Cardiac atrium fibroblast (primary cell): ENCODE results near the gene SPEM3. TPM values are rescaled to one million over a fixed set of nuclear protein-coding genes. Genes with fewer than 3 reads are reported as not detected.

Source experiments
- total RNA-seq: library from RNA; depleted of rRNA; stranded (reverse); fragments of >200 nt; gene quantifications from 2 replicates; pipeline ENCODE4 v1.2.3, GENCODE V29; 2015

The SPEM3 gene
- total RNA-seq: not detected in 2 replicates

DNA sequence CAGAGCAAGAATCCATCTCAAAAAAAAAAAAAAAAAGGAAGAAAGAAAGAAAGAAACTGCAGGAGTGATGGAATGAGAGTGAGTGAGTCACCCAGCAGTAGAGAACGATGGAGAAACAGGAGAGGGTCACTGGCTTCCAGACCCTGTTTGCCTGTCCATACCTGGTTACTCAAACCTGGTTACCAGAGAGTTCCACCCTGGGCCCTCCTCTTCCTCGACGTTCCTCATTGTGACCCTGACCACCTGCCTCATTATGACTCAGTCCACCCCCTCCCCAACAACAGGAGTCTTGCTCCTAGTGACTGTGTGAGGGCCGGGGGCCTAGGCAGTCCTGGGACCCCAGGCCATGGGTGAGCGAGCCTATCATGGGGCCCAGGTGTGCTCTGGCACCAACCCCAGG is at the start of gene SPEM3:
Gene SPEM3 (plus strand): TSS at position 301 of the 400 bp plus-strand sequence. CDS start 46 bp downstream, at position 347.

DNA sequence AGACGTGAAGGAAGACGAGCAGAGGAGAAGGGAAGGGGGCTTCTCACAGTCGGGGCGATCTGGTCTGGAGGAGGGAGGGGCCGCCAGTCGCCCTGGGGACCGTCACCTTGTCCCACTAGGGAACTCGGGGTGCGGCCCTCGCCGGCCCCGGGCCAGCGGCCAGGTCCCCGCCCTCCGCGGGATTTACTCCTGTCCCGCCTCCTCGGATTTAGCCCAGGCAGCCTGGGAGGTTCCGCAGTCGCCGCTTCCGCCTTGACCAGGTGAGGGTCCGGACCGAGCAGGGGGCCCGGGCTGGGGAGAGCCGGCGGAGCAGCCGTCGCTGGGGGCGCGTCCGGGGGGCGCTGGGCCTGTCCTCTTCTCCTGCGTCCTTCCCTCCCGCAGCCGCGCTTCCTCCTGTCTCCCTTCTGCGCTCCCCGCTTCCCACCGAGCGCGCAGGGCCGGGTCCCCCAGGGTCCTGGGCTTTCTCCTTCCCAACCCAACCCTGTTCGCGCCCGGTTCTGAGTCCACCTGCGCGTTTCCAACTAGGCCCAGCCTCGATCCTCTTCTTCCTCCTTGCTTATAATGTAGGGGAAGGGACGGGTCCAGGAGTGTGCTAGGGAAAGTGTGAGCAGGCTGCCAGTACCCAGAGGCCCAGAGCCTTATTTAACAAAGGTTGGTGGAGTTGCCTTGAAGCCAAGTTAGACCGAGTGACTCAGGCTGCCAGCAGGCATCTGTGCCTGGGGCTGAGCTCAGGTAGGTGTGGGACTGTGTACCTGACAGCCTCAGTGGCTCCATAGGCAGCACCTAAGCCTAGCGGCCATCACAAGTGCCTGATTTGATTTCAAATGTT is 47.6 kb upstream of the SPEM3 start, which contains the start of gene TNK1:
Gene TNK1 (plus strand): TSS at position 235 of the 829 bp plus-strand sequence. CDS start 1,838 bp downstream, outside the sequence.

DNA sequence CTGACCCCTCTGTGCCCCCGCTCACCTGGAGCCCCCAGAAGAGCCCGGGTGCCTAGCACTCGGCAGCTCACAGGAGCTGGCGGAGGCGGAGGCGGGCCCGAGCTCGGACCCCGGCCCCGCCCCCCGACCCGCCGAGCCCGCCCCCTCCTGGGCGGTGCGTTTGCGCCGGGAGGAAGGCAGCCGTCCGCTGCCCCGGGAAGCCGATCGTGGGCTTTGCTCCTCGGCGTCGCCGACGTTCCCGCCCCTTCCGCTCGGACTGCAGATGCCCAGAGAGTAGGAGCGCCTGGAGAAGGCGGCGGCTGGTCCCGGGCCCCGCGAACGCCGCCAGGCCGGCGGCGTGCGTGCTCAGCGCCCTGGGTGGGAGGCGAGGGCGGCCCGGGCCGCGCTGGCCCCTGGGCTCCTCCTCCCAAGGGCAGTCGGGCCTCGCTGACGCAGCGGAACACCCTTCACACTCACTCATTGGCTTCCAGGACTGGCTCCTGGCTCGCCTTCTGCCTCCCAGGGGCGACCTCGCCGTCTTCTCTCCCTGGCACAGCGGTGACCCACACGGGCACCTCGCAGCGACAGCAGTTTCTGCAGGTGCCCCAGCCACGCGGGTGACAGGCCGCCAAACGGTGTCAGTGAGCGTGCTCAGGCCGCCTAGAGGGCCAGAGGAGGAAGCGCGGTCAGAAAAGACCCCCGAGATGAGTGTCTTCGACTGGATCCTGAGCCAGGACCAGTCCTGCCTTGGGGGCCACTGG is 34.0 kb upstream of the SPEM3 start, which contains the start of gene PLSCR3:
Gene PLSCR3 (minus strand): TSS at position 74 of the 740 bp plus-strand sequence. CDS start 415 bp downstream, outside the sequence.

DNA sequence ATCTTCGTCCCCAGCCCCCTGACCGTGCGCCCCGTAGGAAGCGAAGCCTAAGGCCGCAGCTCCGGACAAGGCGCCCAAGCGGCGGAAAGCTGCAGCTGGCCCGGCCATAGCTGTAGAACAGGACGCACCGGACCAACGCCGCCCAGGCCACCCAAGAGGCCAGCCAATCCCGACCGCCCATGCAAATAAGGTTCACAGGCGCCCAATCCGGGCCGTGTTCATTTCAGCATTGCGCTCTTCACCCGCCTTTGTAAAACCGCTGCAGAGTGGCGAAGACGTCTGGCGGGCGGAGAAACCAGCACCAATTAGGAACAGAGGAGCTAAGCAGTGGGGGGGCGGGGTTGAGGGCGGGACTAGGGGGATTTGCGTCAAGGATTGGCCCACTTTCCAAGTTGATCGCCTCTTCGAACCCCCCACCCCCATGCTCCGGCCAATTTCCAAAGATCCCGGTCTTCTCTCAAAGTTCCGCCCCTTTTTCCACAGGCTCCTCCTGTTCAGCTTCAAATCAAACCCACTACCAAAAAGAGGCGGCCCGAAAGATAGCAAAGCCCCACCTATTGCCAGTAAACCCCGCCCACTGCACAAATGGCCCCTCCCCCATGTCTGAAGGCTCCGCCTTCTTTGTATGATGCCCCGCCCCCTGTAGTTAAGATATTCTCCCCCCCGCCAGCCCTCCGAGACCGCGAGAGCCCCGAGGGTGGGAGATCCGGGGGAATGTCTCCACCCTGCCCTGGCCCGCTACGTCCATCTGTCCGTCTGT is 24.5 kb upstream of the SPEM3 start, which contains the start of gene TMEM256:
Gene TMEM256 (minus strand): TSS at position 121 of the 760 bp plus-strand sequence. CDS start 13 bp downstream, at position 108.

DNA sequence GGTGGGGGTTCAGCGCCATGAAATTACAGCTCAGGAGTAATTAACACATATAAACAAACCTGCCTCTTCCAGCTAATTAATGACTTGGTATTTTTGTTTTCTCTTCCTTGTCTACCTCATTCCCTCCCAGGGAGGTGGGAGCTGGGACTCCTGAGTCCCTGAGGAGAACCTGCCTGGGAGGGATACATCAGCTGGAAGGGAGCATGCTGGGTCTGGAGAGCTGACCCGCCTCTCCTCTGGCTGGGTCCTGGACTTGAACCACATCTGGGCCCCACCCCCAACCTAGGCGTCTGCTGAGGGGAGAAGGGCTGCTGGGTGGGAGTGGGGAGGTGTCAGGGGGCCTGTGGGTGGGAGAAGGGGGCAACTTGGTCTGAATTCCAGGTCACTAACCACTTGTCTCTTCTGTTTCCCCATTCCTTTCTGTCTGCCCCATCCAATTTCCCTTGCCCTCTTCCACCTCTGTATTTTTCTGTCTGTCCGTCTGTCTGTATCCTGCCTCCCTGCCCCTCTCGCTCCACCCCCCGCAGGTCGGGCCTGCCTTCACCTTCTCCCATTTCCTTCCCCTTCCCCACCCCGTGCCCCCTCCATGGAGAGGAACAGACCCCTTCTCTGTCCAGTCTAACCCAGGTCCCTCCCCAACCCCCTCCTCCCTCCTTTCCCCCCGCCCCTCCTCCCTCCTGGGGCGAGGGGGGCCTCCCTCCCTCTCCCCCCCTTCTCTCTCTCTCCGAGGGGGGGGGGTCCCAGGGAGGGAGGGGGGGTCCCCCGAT is 21.0 kb upstream of the SPEM3 start, which contains the start of gene NLGN2:
Gene NLGN2 (plus strand): TSS at position 361 of the 767 bp plus-strand sequence. CDS start 411 bp downstream, outside the sequence.

DNA sequence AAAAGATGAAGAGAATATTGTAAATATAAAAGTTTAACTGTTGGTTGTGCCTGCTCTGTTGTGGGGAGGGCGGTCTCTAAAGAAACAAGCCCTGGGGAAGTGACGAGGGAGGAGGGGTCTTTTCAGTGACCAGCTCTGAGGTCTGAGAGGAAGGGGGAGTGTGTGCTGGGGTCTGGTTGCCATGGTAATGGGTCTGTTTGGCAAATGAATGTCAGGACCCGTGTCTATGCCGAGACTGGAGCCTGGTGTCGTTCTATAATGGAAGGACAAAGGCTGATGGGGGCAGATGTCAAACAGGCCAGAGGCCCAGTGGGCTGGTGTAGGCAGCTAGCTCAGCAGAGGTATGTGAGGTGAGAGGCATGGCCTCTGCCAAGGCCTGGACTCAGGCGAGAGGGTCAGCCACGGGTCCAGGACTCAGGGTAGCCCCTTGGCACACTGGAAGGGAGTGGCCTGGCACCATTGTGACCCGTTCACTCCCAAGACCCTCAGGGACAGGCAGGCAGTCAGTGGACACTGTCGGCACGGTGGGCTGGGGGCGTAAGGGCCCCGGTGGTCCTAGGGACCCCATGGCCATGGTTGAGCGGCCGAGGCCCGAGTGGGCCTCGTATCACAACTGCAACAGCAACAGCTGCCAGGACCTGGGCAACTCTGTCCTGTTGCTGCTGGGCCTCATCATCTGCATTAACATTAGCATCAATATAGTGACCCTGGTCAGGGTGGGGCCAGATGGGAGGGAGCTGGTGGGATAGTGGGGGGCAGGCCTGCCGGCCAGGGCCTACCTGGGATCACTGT is 8.6 kb upstream of the SPEM3 start, which contains the start of gene SPEM1:
Gene SPEM1 (plus strand): TSS at position 506 of the 792 bp plus-strand sequence. CDS start 61 bp downstream, at position 567.

DNA sequence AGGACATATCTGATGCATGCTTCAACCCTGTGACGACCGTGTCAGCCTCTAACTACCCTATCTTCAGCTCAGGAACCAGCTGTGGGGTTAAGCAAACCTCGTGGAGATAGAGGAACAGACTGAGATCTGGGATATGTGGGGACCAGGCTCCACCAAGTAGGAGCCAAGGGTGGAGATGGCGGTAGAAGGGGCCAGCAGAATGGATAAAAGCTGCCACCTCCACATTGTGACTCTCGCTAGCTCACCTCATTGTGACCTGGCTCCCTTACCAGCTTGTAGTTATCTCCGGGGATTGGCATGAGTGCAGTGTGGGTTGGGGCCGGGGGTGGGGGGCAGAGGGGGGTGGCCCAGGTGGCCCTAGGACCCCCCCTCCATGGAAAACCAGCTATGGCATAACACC is 3.3 kb upstream of the SPEM3 start, which contains the start of gene SPEM2:
Gene SPEM2 (plus strand): TSS at position 301 of the 400 bp plus-strand sequence. CDS start 73 bp downstream, at position 374.

DNA sequence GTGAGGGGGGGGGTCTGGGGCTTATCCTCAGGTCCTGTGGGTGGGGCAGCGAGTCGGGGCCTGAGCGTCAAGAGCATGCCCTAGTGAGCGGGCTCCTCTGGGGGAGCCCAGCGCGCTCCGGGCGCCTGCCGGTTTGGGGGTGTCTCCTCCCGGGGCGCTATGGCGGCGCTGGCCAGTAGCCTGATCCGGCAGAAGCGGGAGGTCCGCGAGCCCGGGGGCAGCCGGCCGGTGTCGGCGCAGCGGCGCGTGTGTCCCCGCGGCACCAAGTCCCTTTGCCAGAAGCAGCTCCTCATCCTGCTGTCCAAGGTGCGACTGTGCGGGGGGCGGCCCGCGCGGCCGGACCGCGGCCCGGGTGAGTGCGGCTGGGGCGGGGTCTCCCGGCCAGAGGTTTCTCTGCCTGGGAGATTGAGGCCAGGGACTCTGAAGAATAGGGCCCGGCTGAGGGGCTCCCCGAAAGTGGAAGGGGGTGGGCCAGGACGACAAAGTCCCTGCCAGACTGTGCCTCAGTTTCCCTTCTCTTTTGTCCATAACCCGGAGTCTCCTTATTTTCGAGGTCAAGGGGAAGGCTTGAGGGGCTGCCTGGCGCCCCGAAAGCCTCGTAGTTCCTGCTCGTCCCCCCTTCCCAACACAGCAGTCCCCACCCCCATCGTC is 10.9 kb downstream of the SPEM3 start, which contains the start of gene FGF11:
Gene FGF11 (plus strand): TSS at position 51 of the 651 bp plus-strand sequence. CDS start 109 bp downstream, at position 160.

DNA sequence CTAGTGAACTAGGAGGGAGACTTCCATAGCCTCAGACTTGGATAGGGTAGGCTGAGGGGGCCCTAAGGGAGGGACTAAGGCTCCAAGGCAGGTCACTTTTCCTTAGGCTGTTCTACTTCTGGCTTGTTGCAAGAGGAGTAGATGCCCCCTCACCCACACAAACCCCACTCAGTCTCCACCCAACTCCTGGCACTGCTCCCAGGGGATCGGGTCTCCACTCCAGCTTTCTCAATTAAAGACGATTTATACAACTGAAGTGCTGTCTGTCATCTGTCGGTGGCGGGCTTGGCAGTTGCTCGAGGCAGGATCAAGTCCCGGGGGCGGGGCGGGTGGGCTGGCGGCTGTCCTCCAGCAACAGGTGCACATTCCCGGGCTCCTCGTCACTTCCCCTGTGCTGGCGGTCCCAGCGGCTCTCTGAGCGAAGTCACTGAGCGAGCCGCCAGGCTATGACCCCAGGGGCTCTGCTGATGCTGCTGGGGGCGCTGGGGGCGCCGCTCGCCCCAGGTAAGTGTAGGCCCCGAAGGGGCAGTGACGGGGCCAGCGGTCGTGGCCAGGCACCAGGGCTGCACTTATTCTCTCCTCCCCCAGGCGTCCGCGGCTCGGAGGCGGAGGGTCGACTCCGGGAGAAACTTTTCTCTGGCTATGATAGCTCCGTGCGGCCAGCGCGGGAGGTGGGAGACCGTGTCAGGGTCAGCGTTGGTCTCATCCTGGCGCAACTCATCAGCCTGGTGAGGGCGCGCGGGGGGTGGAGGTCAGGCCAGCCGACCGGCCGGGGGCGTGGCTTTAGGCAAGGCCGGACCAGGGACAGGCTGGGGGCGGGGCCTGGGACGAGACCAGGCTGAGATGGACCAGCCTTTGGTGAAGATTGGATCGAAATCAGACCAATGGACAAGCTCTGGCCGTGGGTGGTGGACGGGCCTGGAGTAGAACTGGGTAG is 16.3 kb downstream of the SPEM3 start, which contains the start of gene CHRNB1:
Gene CHRNB1 (plus strand): TSS at position 380 of the 937 bp plus-strand sequence. CDS start 67 bp downstream, at position 447.

DNA sequence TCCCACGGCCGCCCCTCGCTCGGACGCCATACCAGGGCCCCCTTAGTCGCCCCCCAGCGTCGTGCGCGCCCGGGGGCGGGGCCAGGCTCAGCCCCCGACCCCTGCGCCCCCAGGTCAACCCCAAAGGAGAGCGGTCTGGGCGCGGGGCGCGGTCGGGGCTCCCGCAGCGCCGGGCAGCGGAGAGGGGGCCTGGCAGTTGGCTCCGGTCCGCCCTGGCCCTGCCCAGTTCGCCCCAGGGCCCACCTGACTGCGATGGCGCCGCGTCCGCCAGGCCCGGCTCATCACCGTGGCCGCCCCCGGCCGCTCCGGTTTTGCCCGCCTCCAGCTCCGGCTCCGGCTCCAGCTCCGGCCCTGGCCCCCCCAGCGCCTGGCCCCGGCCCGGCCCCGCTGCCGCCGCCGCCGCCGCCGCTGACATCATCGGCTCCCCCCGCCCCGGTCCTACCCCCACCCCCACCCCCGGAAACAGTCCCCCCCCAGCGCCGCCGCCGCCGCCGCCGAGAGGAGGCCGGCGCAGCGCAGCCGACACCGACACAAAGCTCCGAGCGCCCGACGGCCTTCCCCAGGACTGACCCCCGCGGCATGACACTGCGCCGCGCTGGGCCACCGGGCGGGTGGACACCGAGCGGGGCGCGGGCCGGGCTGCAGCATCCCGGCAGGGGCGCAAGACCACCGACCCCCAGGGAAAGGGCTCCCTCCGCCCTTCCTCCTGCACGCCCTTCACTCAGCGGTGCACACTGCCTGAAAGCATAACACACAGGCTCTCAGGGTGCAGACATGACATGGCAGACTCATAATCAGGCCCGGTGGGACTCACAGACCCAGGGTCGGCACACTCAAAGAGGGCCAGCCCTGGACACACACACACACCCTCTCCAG is 50.8 kb downstream of the SPEM3 start, which contains the start of gene ZBTB4:
Gene ZBTB4 (minus strand): TSS at position 419 of the 876 bp plus-strand sequence. CDS start 12,830 bp downstream, outside the sequence.

DNA sequence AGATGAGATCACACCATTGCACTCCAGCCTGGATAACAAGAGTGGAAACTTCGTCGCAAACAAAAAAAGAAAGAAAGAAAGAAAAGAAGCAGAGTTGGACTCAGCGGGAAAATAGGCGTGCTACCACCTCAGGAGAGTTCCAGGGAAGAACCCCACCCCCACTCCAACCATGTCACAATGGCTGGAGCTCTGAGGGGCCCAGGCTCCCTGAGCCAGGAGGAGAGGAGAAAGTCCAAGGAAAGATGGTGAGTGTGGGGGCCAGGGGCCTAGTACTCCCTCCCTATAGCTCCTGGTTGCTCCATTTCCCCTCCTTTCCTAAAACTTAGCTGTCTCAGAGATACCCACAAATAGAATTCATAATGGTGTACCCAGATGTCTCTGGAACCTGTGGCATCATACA is 52.6 kb downstream of the SPEM3 start, which contains the start of gene SLC35G6:
Gene SLC35G6 (plus strand): TSS at position 172 of the 400 bp plus-strand sequence. CDS start 71 bp downstream, at position 243.

Other genes with a start within 250 kb of the SPEM3 start
- gene ASGR1, start 249.5 kb upstream of the SPEM3 start, total RNA-seq: 0.18 and 1.1 TPM in 2 replicates
- 17.3 and 17.7 TPM in 2 replicates for gene DLG4, start 209.0 kb upstream of the SPEM3 start, total RNA-seq
- 559 and 643 TPM in 2 replicates for gene ACADVL, start 208.9 kb upstream of the SPEM3 start, total RNA-seq
- 33.4 and 33.9 TPM in 2 replicates for gene DVL2, start 194.3 kb upstream of the SPEM3 start, total RNA-seq
- gene PHF23, start 189.4 kb upstream of the SPEM3 start, total RNA-seq: 41.3 and 81.2 TPM in 2 replicates
- gene GABARAP, start 186.4 kb upstream of the SPEM3 start, total RNA-seq: 160 and 299 TPM in 2 replicates
- 65.3 and 66.3 TPM in 2 replicates for gene CTDNEP1, start 177.1 kb upstream of the SPEM3 start, total RNA-seq
- 22.5 and 28.7 TPM in 2 replicates for gene ELP5, start 176.6 kb upstream of the SPEM3 start, total RNA-seq
- gene CLDN7, start 166.4 kb upstream of the SPEM3 start, total RNA-seq: 0.16 and 2.0 TPM in 2 replicates
- 0.18 TPM in 1 of 2 replicates, not detected in the other for gene SLC2A4, start 147.1 kb upstream of the SPEM3 start, total RNA-seq
- not detected in 2 replicates for gene YBX2, start 134.2 kb upstream of the SPEM3 start, total RNA-seq
- 521 and 571 TPM in 2 replicates for gene EIF5A, start 121.2 kb upstream of the SPEM3 start, total RNA-seq
- gene GPS2, start 113.5 kb upstream of the SPEM3 start, total RNA-seq: 35.7 and 67.1 TPM in 2 replicates
- 10.8 and 15.7 TPM in 2 replicates for gene NEURL4, start 99.5 kb upstream of the SPEM3 start, total RNA-seq
- not detected in 2 replicates for gene ACAP1, start 92.3 kb upstream of the SPEM3 start, total RNA-seq
- 14.9 and 20.6 TPM in 2 replicates for gene KCTD11, start 76.7 kb upstream of the SPEM3 start, total RNA-seq
- gene TMEM95, start 73.7 kb upstream of the SPEM3 start, total RNA-seq: not detected in 2 replicates
- gene TNK1, start 47.8 kb upstream of the SPEM3 start, total RNA-seq: under 0.01 and 0.18 TPM in 2 replicates
- gene PLSCR3, start 34.3 kb upstream of the SPEM3 start, total RNA-seq: 62.9 and 82.3 TPM in 2 replicates
- gene TMEM256, start 24.8 kb upstream of the SPEM3 start, total RNA-seq: 147 and 158 TPM in 2 replicates
- gene NLGN2, start 21.0 kb upstream of the SPEM3 start, total RNA-seq: 7.8 and 12.5 TPM in 2 replicates
- gene SPEM1, start 8.5 kb upstream of the SPEM3 start, total RNA-seq: not detected in 2 replicates
- not detected in 2 replicates for gene SPEM2, start 3.2 kb upstream of the SPEM3 start, total RNA-seq
- gene TMEM102, start 6.6 kb downstream of the SPEM3 start, total RNA-seq: 2.9 and 3.8 TPM in 2 replicates
- 1.8 and 3.4 TPM in 2 replicates for gene FGF11, start 10.7 kb downstream of the SPEM3 start, total RNA-seq
- gene CHRNB1, start 16.2 kb downstream of the SPEM3 start, total RNA-seq: 6.9 and 8.3 TPM in 2 replicates
- 20.4 and 27.2 TPM in 2 replicates for gene ZBTB4, start 50.8 kb downstream of the SPEM3 start, total RNA-seq
- not detected in 2 replicates for gene SLC35G6, start 52.6 kb downstream of the SPEM3 start, total RNA-seq
- 57.0 and 69.2 TPM in 2 replicates for gene POLR2A, start 55.5 kb downstream of the SPEM3 start, total RNA-seq
- 39.2 and 40.1 TPM in 2 replicates for gene TNFSF12, start 120.2 kb downstream of the SPEM3 start, total RNA-seq
- gene TNFSF13, start 129.9 kb downstream of the SPEM3 start, total RNA-seq: 2.8 and 11.4 TPM in 2 replicates
- 42.2 and 62.5 TPM in 2 replicates for gene SENP3, start 133.1 kb downstream of the SPEM3 start, total RNA-seq
- 19.3 and 30.1 TPM in 2 replicates for gene CD68, start 150.8 kb downstream of the SPEM3 start, total RNA-seq
- 156 and 212 TPM in 2 replicates for gene MPDU1, start 155.0 kb downstream of the SPEM3 start, total RNA-seq
- gene SOX15, start 161.2 kb downstream of the SPEM3 start, total RNA-seq: not detected in 2 replicates
- 32.1 and 35.6 TPM in 2 replicates for gene FXR2, start 186.0 kb downstream of the SPEM3 start, total RNA-seq
- gene SAT2, start 199.0 kb downstream of the SPEM3 start, total RNA-seq: 36.8 and 47.5 TPM in 2 replicates
- 1.6 TPM in 1 of 2 replicates, not detected in the other for gene SHBG, start 201.3 kb downstream of the SPEM3 start, total RNA-seq
- gene ATP1B2, start 222.1 kb downstream of the SPEM3 start, total RNA-seq: 2.9 TPM in 1 of 2 replicates, not detected in the other